Prostate gland (tissue), 2 donors: ENCODE data around the gene RTN3. TPM values are rescaled to one million over a fixed set of nuclear protein-coding genes. Genes with fewer than 3 reads are reported as not detected.
A peak's percentile ranks its signal among the peaks of the same experiment; 100 is the strongest.

Source experiments
- DNase-seq: peaks from one replicate; pipeline ENCODE4 v3.0.0-alpha.2; 2019; ENCODE audit warnings: low spot score
- H3K27ac ChIP-seq, 2 donors: fragments of 200-600 bp; sonication (generic); 2 replicates each; pipeline ENCODE4 v1.5.1; 2017 to 2019
- H3K27me3 ChIP-seq: fragments of 200-600 bp; sonication (generic); replicated peaks from 2 replicates; pipeline ENCODE4 v1.5.1; 2019; ENCODE audit not compliant: insufficient read depth
- H3K36me3 ChIP-seq, 2 donors: fragments of 200-600 bp; sonication (generic); 1 replicate in 1 of 2; 2 replicates in 1 of 2; pipeline versions ENCODE4 v1.5.1 to v1.8.1; 2017 to 2019
- H3K4me1 ChIP-seq: fragments of 200-600 bp; sonication (generic); replicated peaks from 2 replicates; pipeline ENCODE4 v1.5.1; 2019
- H3K4me3 ChIP-seq, 2 donors: fragments of 200-600 bp; sonication (generic); 2 replicates each; pipeline ENCODE4 v1.5.1; 2017 to 2019
- H3K9me3 ChIP-seq: fragments of 200-600 bp; sonication (generic); 2 replicates; pipeline ENCODE4 v1.5.1; 2017
- CTCF ChIP-seq, 4 experiments: fragments of 200-600 bp in 2 of 4; fragments of 450-650 bp in 2 of 4; sonication (generic) in 2 of 4; IDR thresholded peaks; 1 replicate in 3 of 4; 2 replicates in 1 of 4; pipeline ENCODE4 v1.5.1; 2016 to 2019; ENCODE audit warnings: antibody characterized with exemption in 4 of 4, mild to moderate bottlenecking in 2 of 4, moderate library complexity in 2 of 4
- POLR2A ChIP-seq: fragments of 450-650 bp; IDR thresholded peaks from one replicate; pipeline ENCODE4 v1.6.1; 2016; ENCODE audit warnings: antibody characterized with exemption, mild to moderate bottlenecking
- POLR2AphosphoS5 ChIP-seq: sonication (generic); formaldehyde crosslinking; IDR thresholded peaks from one replicate; pipeline ENCODE4 v1.6.1; 2017; ENCODE audit warnings: antibody characterized with exemption
- WGBS: methylation state at CpG from one replicate; pipeline ENCODE4 v1.1.5; 2018; 5-methylcytosine and 5-hydroxymethylcytosine counted together
- intact Hi-C: fragments of 100-400 bp; cut with DNase I; formaldehyde crosslinking; loops from one replicate; pipeline ENCODE4 v1.14.2; 2022
- total RNA-seq, 2 donors: library from RNA; depleted of rRNA; stranded (reverse); fragments of >200 nt; gene quantifications; one replicate each; pipeline ENCODE4 v1.1.0, GENCODE V29; 2016

Gene RTN3
- total RNA-seq, 2 donors from 2014 or later: 74.1 to 88.8 TPM

DNA sequence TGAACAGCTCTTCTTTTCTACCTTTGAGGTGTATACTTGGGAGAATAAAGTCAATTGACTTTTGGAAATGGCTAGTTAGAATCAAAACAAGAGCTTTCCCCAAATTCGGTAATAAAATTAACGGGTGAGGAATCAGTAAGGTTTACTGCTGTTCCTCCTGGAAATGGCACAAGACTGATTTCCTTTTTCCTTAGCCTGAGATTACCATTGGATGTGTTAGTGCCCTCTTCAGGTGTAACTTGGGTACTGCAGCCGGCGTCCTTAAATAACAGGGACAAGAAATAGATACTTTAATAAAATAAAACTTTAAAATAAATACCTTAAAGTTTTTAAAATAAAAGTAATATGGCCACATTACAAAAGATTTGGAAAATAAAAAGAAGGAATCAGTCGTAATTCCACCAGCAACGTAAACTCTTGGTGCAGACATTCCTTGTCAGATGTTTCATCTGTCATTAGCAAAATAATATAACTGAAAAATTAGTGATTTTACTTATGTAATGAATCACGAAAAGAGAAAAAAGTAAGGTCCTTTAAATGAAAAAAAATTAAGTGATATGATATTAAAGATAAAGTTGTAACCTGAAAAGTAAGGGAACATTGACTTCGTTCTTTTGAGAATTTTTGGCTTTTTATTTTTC lies 57.5 kb downstream of the RTN3 start:
- peak; percentile 69 for DNase-seq
- intact Hi-C loops: loop anchor here (5.0 to 10.0 kb wide), 3 partner anchors 54 to 262 kb away; partner anchors contain the start of gene RTN3
- 19% methylated on average over 8 of the region's 8 CpGs for WGBS
- Histone ChIP-seq H3K4me1 (no peaks in the 10 kb centered on the region), H3K27ac (no peak overlapping the region), H3K36me3 (no peaks in the 10 kb centered on the region), H3K27me3 (no peaks in the 10 kb centered on the region), H3K9me3 (no peaks in the 10 kb centered on the region), H3K4me3 (no peak overlapping the region)
- peak; percentile 48 for TF ChIP-seq POLR2AphosphoS5
- TF ChIP-seq CTCF (IDR thresholded peaks at IDR 0.05): peak; percentile 81 to 91 (median 87)
- no peak for TF ChIP-seq POLR2A

- 78% methylated on average over 13 of the region's 13 CpGs for WGBS
Observed at GRCh38 chr11:63745304-63746170, 64.2 kb downstream of the RTN3 start.

GRCh38 chr11:63747011-63747410 lies 65.7 kb downstream of the RTN3 start:
- H3K9me3 ChIP-seq: no peaks in the 10 kb centered on the region
- intact Hi-C loops: no loop called here
- DNase-seq: no peak
- H3K27me3 ChIP-seq: no peaks in the 10 kb centered on the region
- TF ChIP-seq POLR2A (no peak), CTCF (IDR thresholded peaks at IDR 0.05) (no peak), POLR2AphosphoS5 (no peak)
- no peaks in the 10 kb centered on the region for H3K4me1 ChIP-seq
- H3K36me3 ChIP-seq: no peaks in the 10 kb centered on the region
- WGBS: 75% methylated on average over 3 of the region's 3 CpGs
- no peak overlapping the region for H3K27ac ChIP-seq
- no peak overlapping the region for H3K4me3 ChIP-seq

More at GRCh38 chr11:63745304-63746170, 64.2 kb downstream of the RTN3 start:
- Histone ChIP-seq H3K9me3 (no peaks in the 10 kb centered on the region), H3K4me1 (no peaks in the 10 kb centered on the region), H3K27me3 (no peaks in the 10 kb centered on the region), H3K27ac (no peak overlapping the region), H3K36me3 (no peaks in the 10 kb centered on the region), H3K4me3 (no peak overlapping the region)
- DNase-seq: no peak
- peak in 1 of 4 experiments; percentile 2 for TF ChIP-seq CTCF (IDR thresholded peaks at IDR 0.05)
- TF ChIP-seq POLR2A: no peak
- TF ChIP-seq POLR2AphosphoS5: no peak
- intact Hi-C loops: no loop called here

DNA sequence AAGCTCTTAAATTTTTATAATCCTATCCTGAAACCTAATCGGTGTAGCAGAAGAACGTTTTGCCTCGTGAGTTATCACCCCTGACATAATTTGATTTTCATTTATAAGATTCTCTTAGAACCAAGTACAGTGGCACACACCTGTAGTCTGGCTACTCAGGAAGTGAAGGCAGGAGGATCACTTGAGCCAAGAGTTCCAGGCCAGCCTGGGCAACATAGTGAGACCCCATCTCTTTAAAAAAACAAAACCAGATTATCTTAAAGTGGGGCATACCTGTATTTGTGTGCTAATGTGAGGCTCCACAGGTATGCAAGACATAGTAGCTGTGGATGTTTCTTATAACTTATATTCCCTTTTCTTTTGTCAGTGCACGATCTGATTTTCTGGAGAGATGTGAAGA lies 68.3 kb downstream of the RTN3 start:
- no peak for DNase-seq
- WGBS: 88% methylated on average over 4 of the region's 4 CpGs

More for the DNA sequence above, 68.3 kb downstream of the RTN3 start:
- Histone ChIP-seq H3K4me1 (no peaks in the 10 kb centered on the region), H3K4me3 (no peak overlapping the region), H3K27ac (no peak overlapping the region), H3K27me3 (no peaks in the 10 kb centered on the region), H3K9me3 (no peaks in the 10 kb centered on the region), H3K36me3 (no peaks in the 10 kb centered on the region)
- TF ChIP-seq CTCF (IDR thresholded peaks at IDR 0.05) (no peak), POLR2A (no peak), POLR2AphosphoS5 (no peak)
- intact Hi-C loops: no loop called here
